ENCODE results near the gene CA10. TPM values are rescaled to one million over a fixed set of nuclear protein-coding genes. Genes with fewer than 3 reads are reported as not detected.

Gene CA10
- total and polyA plus RNA-seq, 9 of the 15 experiments (the other 6 are each of a cell fraction or from before 2014, with no cell fraction given) = not detected

DNA sequence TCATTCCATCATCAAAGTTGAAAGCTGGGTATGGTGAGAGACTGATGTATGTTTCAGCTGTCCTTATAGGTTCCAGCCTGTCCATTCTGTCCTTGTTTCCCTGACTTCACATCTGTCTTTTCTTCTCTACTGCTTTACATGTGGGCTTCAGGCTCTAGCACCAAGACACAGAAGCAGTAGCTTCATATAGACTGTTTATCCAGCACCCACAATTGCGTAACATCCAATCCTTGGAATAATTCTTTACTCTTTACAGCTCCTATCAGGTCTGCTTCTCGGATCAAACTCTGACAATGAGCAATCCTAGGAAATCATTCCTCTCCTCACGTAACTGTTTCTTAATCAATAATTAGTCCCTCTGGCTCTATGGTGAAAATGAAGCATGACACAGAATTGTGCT is 158.9 kb downstream of the CA10 start:
- Histone ChIP-seq H3K9me1 (ENCODE audit: control insufficient read depth, insufficient read depth, low read length) (no peaks in the 10 kb centered on the region), H3K36me3 (ENCODE audit: control insufficient read depth, insufficient read depth, low read length) (no peaks in the 10 kb centered on the region), H3K9me3 (replicated peaks; ENCODE audit: control insufficient read depth, insufficient read depth, low read depth, low read length) (no peaks in the 10 kb centered on the region), H4K20me1 (replicated peaks; ENCODE audit: control insufficient read depth, insufficient read depth, low read length) (no peaks in the 10 kb centered on the region), H3K4me2 (ENCODE audit: insufficient read depth, low read length) (no peak overlapping the region), H2AFZ (ENCODE audit: low read depth, low read length) (no peak overlapping the region), H3K4me3 (no peak overlapping the region), H3K9ac (ENCODE audit: insufficient read depth in 1 of 2, low read depth in 2 of 2, low read length in 2 of 2) (no peak overlapping the region), H3K27ac (ENCODE audit: extremely low read depth, low read depth, low read length) (no peak overlapping the region), H3K79me2 (ENCODE audit: control insufficient read depth, insufficient read depth, low read length) (no peaks in the 10 kb centered on the region), H3K4me1 (replicated peaks in 1 of 2; ENCODE audit: control insufficient read depth in 2 of 2, insufficient read depth in 2 of 2, low read length in 2 of 2) (no peaks in the 10 kb centered on the region), H3K27me3 (ENCODE audit: control insufficient read depth in 2 of 2, insufficient read depth in 2 of 2, low read length in 2 of 2) (no peaks in the 10 kb centered on the region)
- ChIA-PET POLR2A (no interaction called here), CTCF (ENCODE audit: low intra/inter-chr PET ratio) (no interaction called here)
- BruUV-seq (replicated peaks) = no TSS peak
- in situ Hi-C loops (cut with MboI) = no loop called here
- no peak for FAIRE-seq
- WGBS (ENCODE audit: insufficient coverage, low coverage, missing lambda C conversion rate) = 0% methylated on average over 3 of the region's 3 CpGs
- no peak for TF ChIP-seq MTA1 (IDR thresholded peaks at IDR 0.05; ENCODE audit: borderline replicate concordance)
- TF ChIP-seq U2AF2 (optimal IDR thresholded peaks at IDR 0.05; ENCODE audit: low read depth, low read length) = no peak
- no peak for TF ChIP-seq SMARCE1 (IDR thresholded peaks at IDR 0.05)
- no peak for TF ChIP-seq FOXJ3 (CRISPR knock-in tag; IDR thresholded peaks at IDR 0.05)
- no peak for TF ChIP-seq E2F8 (IDR thresholded peaks at IDR 0.05; ENCODE audit: low read depth, partially characterized antibody)
- no peak for TF ChIP-seq ETS1 (conservative IDR thresholded peaks at IDR 0.05; ENCODE audit: control insufficient read depth, low read depth, low read length)
- no peak for TF ChIP-seq SIN3B (IDR thresholded peaks at IDR 0.05; ENCODE audit: low read depth)
- TF ChIP-seq TAF9B (IDR thresholded peaks at IDR 0.05; ENCODE audit: partially characterized antibody) = no peak
- no peak for TF ChIP-seq POLR2AphosphoS2 (IDR thresholded peaks at IDR 0.05; ENCODE audit: low read length)
- TF ChIP-seq HNRNPLL (IDR thresholded peaks at IDR 0.05; ENCODE audit: low read depth, low read length, poor library complexity, severe bottlenecking) = no peak
- TF ChIP-seq HBP1 (CRISPR knock-in tag; IDR thresholded peaks at IDR 0.05) = no peak
- no peak for TF ChIP-seq ZNF134 (CRISPR knock-in tag; conservative IDR thresholded peaks at IDR 0.05)
- TF ChIP-seq CTBP1 (IDR thresholded peaks at IDR 0.05; ENCODE audit: borderline replicate concordance) = no peak
- intact Hi-C loops (cut with micrococcal nuclease) = no loop called here
- ATAC-seq = no peak
- DNase-seq (ENCODE audit: extremely low read depth in 1 of 4, low spot score in 3 of 4) = no peak

All from K562 (cell line).